ENCODE data around the gene PHPT1.
"Not testable (repeated sequence)": the region's sequence is repeated elsewhere in the genome, so short reads cannot be mapped to it uniquely, and the experiment has no call there.

The PHPT1 gene

GRCh38 chr9:136849038-136849959 is at the start of gene PHPT1:
Gene PHPT1 (plus strand): TSS chr9:136849409. CDS start chr9:136849431, 22 bp downstream.
- DNase-seq: peak; percentile 88 to 99 (median 98)

GRCh38 chr9:136799854-136800657 is 49.2 kb upstream of the PHPT1 start:
- DNase-seq: peak in 47 of 56 donors; percentile 14 to 92 (median 70)

- no peak for DNase-seq
These were observed 46.9 kb upstream of the PHPT1 start for GRCh38 chr9:136802321-136802720.

- DNase-seq: not testable (repeated sequence)
These were observed 46.1 kb upstream of the PHPT1 start for GRCh38 chr9:136803009-136803550.

- DNase-seq: no peak
These were observed 45.4 kb upstream of the PHPT1 start for GRCh38 chr9:136803551-136804508.

GRCh38 chr9:136804509-136805206 is 44.6 kb upstream of the PHPT1 start:
- no peak for DNase-seq

- DNase-seq: no peak
These were observed 43.9 kb upstream of the PHPT1 start for GRCh38 chr9:136805207-136805740.

- DNase-seq: no peak
These were observed 43.1 kb upstream of the PHPT1 start for GRCh38 chr9:136806067-136806466.

- no peak for DNase-seq
These were observed 42.5 kb upstream of the PHPT1 start for GRCh38 chr9:136806631-136807201.

- DNase-seq: peak in 49 of 56 donors; percentile 31 to 80 (median 65)
These were observed 41.7 kb upstream of the PHPT1 start, which contains the start of gene RABL6 for GRCh38 chr9:136807281-136808074. Gene RABL6 (plus strand): TSS chr9:136807948. CDS start chr9:136808197, 249 bp downstream.

- peak in 22 of 56 donors; percentile 21 to 76 (median 56) for DNase-seq
These were observed 41.0 kb upstream of the PHPT1 start for GRCh38 chr9:136808075-136808805.

GRCh38 chr9:136808806-136809158 is 40.4 kb upstream of the PHPT1 start:
- DNase-seq: no peak

GRCh38 chr9:136814725-136815421 is 34.3 kb upstream of the PHPT1 start:
- no peak for DNase-seq

GRCh38 chr9:136815422-136815782 is 33.8 kb upstream of the PHPT1 start:
- no peak for DNase-seq

GRCh38 chr9:136820971-136821825 is 28.0 kb upstream of the PHPT1 start:
- DNase-seq: peak in 1 of 56 donors; percentile 21

Data from nucleus accumbens (tissue), 56 donors.